Activated B cell treated with CpG ODN at 0.5 μM for 24 hours (primary cell): Measurements from ENCODE around the gene MAPK10. TPM values are rescaled to one million over a fixed set of nuclear protein-coding genes. Genes with fewer than 3 reads are reported as not detected.

ENCODE experiments used
- ATAC-seq: fragments of 200-7000 bp; cut with Tn5 transposase; one replicate; pipeline ENCODE4 v1.10.0; 2021; ENCODE audit warnings: low read depth, mild to moderate bottlenecking, moderate library complexity
- CTCF ChIA-PET: fragments of 350-600 bp; sonication (Branson Sonifier 250); formaldehyde crosslinking; loops from one replicate; lab custom pipeline; 2021; ENCODE audit warnings: antibody characterized with exemption; lab: Charles Lee
- POLR2A ChIA-PET: fragments of 350-600 bp; sonication (Branson Sonifier 250); formaldehyde crosslinking; loops from one replicate; lab custom pipeline; 2021; ENCODE audit warnings: antibody characterized with exemption; lab: Charles Lee
- DNase-seq: peaks from one replicate; pipeline ENCODE4 v3.0.0; 2022
- H3K27ac Mint-ChIP-seq: one replicate; pipeline ENCODE4 v1.8.0; 2020; ENCODE audit warnings: mixed read lengths
- H3K27me3 Mint-ChIP-seq: one replicate; pipeline ENCODE4 v1.8.0; 2021; ENCODE audit warnings: mixed read lengths
- H3K36me3 Mint-ChIP-seq: one replicate; pipeline ENCODE4 v1.8.0; 2021; ENCODE audit warnings: low read depth, mixed read lengths
- H3K4me1 Mint-ChIP-seq: one replicate; pipeline ENCODE4 v1.8.0; 2021; ENCODE audit warnings: mixed read lengths
- H3K4me3 Mint-ChIP-seq: one replicate; pipeline ENCODE4 v1.8.0; 2020; ENCODE audit warnings: mild to moderate bottlenecking, mixed read lengths
- H3K9me3 Mint-ChIP-seq: one replicate; pipeline ENCODE4 v1.8.0; 2020; ENCODE audit warnings: mixed read lengths
- CTCF ChIP-seq: fragments of 200-600 bp; IDR thresholded peaks from one replicate; pipeline ENCODE4 v1.8.0; 2022; ENCODE audit warnings: antibody characterized with exemption, mild to moderate bottlenecking
- intact Hi-C: fragments of 100-400 bp; cut with micrococcal nuclease; formaldehyde crosslinking; loops from one replicate; pipeline ENCODE4 v1.15.1; 2024
- total RNA-seq: library from RNA; stranded (reverse); gene quantifications from 2 replicates; pipeline ENCODE4 v1.2.3, GENCODE V29; 2022

MAPK10 gene
- total RNA-seq, 1 donor from 2014 or later = 0.75 TPM

- intact Hi-C loops = no loop called here
- Mint-ChIP-seq H3K27ac (no peak overlapping the region), H3K36me3 (peaks cover 27% of the 10 kb centered on the region), H3K9me3 (no peaks in the 10 kb centered on the region), H3K27me3 (no peaks in the 10 kb centered on the region), H3K4me3 (no peak overlapping the region), H3K4me1 (peaks cover 3% of the 10 kb centered on the region)
- no peak for ATAC-seq
- TF ChIP-seq CTCF = no peak
- no peak for DNase-seq
- CTCF ChIA-PET = no interaction called here
- POLR2A ChIA-PET = no interaction called here
Measured at GRCh38 chr4:85942107-85942506, 417.7 kb downstream of the MAPK10 start.

GRCh38 chr4:85940151-85940550 lies 419.7 kb downstream of the MAPK10 start:
- ChIA-PET CTCF (no interaction called here), POLR2A (no interaction called here)
- no peak for TF ChIP-seq CTCF
- peaks cover 3% of the 10 kb centered on the region for H3K4me1 Mint-ChIP-seq
- ATAC-seq = no peak
- peaks cover 24% of the 10 kb centered on the region for H3K36me3 Mint-ChIP-seq
- no peak for DNase-seq
- no peak overlapping the region for H3K4me3 Mint-ChIP-seq
- no peak overlapping the region for H3K27ac Mint-ChIP-seq
- intact Hi-C loops = no loop called here
- H3K27me3 Mint-ChIP-seq = no peaks in the 10 kb centered on the region
- H3K9me3 Mint-ChIP-seq = no peaks in the 10 kb centered on the region

Other genes starting within 250 kb of the MAPK10 start
- gene PTPN13, start 234.3 kb upstream of the MAPK10 start, total RNA-seq = 0.07 and 0.12 TPM in 2 replicates